GM12874 (cell line): ENCODE measurements around the gene HRH2.

Experiments used
- TF ChIP-seq, protein P1 (sequence below): IDR thresholded peaks from 2 replicates; pipeline ENCODE4 v1.5.1; 2011; ENCODE audit warnings: low read depth, mild to moderate bottlenecking, control low read depth, low read length, moderate library complexity; ENCODE audit not compliant: insufficient read depth

Gene HRH2

DNA sequence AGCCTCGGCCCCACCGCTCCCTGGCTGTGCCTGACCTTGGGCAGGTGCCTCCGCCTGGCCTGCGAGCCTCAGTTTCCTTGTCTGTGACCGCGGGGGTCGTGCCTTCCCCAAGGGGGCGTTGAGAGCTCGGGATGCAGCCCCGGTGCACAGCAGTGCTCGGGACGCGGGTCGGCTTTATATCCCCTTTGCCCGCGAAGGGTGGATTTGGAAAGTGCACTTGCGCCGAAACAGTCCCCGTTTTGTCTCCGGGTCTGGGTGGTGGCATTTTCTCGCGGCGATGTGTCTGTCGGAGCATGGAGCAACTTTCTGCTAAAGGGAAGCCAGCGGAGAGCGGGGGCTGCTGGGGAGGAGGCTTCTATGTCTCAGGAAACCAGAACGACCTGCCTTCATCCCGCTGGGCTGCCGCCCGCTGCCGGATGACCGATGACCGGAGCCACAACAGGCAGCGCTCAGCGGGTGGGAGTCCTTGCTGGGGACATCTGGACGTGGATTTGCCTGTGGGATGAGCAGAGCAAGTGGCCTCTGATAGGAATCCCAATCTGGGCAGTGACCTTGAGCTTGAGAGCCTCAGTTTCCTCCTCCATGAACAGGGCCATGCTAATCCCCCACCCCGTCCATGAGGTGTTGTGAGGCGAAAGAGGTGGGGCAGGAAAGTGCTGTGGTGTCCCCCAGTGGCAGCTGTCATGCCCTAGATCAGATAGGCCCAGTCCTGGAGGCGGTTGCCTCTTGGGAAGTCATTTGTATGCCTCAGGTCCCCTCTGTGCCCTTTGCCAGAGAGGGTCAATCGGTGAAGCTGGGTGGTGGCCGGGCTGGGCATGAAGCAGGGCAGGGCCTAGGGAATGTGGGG lies 651 bp downstream of the HRH2 start:
- TF ChIP-seq, protein P1, sequence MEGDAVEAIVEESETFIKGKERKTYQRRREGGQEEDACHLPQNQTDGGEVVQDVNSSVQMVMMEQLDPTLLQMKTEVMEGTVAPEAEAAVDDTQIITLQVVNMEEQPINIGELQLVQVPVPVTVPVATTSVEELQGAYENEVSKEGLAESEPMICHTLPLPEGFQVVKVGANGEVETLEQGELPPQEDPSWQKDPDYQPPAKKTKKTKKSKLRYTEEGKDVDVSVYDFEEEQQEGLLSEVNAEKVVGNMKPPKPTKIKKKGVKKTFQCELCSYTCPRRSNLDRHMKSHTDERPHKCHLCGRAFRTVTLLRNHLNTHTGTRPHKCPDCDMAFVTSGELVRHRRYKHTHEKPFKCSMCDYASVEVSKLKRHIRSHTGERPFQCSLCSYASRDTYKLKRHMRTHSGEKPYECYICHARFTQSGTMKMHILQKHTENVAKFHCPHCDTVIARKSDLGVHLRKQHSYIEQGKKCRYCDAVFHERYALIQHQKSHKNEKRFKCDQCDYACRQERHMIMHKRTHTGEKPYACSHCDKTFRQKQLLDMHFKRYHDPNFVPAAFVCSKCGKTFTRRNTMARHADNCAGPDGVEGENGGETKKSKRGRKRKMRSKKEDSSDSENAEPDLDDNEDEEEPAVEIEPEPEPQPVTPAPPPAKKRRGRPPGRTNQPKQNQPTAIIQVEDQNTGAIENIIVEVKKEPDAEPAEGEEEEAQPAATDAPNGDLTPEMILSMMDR: no peak

DNA sequence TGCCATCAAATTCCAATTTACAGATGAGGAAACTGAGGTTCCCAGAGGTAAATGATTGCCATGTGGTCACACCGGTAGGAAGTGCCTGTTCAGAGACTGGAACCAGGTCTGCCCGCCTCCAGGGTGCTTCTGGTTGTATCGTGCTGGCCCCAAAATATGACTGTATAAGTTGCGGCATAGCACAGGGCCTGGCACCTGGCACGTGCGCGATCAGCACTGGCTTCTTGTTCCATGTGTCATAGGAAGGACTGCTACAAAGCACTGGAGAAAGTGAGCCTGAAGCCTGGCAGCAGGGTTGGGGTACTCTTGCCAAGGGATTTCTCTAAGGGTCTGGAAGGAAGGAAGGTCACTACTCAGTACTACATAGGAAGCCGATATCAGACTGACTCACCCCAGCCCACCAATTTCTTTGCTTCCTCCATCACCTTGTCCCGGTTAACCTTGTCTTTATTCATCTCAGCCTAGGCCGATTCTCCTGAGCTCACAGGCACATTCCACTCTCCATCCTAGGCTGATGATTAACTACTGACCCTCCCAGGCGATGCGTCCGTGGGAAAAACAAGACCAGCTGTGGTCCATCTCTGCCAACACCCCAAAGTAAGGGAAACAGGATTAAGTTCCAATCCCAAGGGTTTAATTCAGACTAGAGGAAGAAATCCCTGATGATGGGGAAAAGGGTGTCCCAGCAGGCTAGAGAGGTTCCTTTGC lies 1.8 kb downstream of the HRH2 start:
- TF ChIP-seq, protein P1: no peak

DNA sequence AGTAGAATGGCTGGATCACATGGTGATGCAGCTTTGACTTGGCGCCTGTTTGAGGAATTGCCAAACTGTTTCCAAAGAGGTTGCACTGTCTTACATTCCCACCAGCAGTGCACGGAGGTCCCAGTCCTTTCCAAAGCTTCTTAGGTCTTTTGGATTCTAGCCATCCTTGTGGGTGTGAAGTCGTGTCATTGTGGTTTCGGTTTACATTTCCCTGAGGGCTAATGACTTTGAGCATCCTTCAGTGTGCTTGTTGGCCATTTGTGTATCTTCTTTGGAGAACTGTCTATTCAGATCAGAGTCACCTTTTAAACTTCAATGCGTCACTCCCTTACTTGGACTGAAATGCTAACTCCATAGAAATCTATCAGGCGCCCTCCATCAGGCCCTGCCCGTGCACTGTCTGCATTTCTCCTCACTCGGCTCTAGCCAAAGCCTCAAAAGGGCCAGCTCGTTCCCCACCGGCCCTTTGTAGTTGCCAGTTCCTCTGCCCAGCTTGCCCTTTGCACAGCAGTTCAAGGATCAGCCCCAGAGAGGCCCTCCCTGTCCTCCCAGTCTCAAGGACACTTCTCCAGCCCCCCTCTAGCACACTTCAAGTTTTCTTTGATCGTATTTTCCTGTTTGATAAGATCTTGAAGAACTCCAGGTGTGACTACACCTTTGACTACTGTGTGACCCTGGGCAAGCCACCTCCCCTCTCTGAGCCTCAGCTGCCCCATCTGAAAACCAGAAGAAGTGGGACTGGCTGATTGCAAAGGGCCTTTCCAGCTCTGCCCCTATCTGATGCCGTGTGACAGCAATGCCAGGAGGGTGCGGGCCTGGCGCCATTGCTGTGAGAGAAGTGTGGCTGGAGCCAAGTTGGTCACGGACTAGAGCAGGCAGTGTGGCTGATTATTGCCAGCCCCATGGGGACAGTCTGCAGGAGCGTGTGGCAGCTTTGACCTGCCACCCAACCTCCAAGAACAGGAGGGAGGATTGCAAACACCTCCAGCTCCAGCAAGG lies 5.6 kb downstream of the HRH2 start:
- TF ChIP-seq, protein P1: no peak

DNA sequence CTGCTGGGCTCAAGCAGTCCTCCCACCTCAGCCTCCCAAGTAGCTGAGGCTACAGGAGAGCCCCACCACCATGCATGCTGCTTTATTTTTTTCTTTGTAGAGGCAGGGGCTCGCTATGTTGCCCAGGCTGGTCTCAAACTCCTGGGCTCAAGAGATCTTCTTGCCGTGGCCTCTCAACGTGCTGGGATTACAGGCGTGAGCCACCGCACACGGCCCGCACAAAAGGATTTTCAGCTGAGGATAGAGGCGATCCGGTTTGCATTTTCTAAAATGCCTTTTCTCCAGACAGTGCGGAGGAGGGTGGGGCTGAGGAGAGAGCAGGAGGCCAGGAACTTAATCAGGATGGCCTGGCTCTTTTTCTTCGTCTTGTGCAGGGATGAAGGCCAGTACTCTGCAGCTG lies 6.9 kb downstream of the HRH2 start:
- TF ChIP-seq, protein P1: no peak

- TF ChIP-seq, protein P1: no peak
Measured at GRCh38 chr5:175666216-175666615, 8.3 kb downstream of the HRH2 start.

GRCh38 chr5:175668006-175668405 lies 10.1 kb downstream of the HRH2 start:
- TF ChIP-seq, protein P1: no peak
